Kasumi-1 (cell line): ENCODE results near the gene THBD.
A peak's percentile ranks its signal among the peaks of the same experiment; 100 is the strongest.

Experiments
- DNase-seq, 2 experiments: peaks; one replicate each; lab custom pipeline; 2025; lab: John Stamatoyannopoulos, UW

Gene THBD, protein sequence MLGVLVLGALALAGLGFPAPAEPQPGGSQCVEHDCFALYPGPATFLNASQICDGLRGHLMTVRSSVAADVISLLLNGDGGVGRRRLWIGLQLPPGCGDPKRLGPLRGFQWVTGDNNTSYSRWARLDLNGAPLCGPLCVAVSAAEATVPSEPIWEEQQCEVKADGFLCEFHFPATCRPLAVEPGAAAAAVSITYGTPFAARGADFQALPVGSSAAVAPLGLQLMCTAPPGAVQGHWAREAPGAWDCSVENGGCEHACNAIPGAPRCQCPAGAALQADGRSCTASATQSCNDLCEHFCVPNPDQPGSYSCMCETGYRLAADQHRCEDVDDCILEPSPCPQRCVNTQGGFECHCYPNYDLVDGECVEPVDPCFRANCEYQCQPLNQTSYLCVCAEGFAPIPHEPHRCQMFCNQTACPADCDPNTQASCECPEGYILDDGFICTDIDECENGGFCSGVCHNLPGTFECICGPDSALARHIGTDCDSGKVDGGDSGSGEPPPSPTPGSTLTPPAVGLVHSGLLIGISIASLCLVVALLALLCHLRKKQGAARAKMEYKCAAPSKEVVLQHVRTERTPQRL

DNA sequence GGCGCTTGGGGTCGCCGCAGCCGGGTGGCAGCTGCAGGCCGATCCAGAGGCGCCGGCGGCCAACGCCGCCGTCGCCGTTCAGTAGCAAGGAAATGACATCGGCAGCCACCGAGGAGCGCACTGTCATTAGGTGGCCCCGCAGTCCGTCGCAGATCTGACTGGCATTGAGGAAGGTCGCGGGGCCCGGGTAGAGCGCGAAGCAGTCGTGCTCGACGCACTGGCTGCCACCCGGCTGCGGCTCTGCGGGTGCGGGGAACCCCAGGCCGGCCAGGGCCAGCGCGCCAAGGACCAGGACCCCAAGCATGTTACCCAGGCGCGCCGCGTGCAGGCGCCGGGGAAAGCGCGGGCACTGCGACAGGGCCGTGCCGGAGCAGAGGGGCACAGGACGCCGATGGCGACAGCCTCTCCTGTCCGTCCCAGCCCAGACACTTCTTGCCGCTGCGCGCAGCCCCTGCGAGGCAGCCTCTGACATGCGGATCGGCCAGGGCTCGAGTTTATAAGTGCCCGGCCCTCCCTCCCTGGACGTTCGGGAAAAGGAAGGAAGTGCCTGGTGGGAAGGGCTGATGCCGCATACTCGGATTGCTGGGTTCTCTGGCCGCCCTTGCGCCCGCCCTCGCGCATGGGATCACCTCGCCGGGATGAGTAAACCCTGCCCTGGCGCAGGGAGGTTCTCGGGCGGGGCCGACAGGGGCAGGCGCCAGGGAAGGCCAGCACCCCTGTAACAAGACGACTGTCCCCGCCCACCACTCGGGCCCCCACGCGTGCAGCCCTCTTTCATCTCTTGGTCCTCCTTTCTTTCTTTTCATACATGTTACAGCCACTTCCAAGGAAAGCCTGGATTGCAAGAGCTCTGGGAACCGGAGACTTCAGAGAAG, at the start of gene THBD:
Gene THBD (minus strand): TSS at position 472 of the 875 bp plus-strand sequence. CDS start 168 bp downstream, at position 304.
- peak; percentile 19 to 34 for DNase-seq

DNA sequence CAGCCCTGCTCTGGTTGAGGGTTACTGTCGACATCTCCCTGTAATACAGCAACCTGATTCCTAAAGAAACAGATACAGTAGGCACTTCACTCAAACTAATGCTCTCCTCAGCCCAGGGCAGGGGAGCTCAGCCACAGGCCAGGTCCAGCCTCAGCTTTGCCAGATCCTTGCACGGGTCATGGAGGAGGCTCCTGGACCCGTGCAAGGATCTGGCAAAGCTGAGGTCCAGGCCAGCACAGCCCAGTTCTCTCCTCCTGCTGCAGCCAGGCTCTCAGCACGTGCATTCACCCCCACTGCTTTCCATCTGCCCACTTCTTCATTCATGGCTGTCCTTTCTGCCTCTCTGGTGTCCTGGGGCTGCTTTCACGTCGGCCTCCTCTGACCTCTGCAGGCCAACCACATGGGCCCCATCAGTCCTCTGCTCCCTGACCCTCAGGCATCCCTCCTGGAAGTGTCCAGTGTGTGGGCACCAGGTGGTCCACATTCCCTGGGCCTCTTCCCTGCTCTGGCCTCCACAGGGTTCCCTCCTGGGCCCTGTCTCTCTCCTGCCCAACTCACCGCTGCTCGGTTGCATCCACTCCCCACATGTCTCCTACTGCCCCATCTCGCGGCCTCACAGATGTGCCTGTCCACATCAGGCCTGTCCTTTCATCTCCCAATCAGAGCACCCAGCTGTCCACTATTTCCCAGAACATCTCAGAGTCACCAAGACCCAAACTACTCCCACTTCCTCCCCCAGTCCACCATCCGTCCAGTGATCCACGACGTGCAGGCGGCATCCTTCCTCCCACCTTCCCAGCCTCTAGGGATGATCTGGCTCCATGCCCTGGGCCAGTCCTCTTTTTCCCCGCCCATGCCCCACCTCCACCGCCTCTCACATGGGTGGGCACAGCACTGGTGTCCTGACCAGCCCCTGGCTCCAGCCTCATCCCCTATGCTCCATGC, 48.4 kb upstream of the THBD start:
- no peak for DNase-seq

- DNase-seq = no peak
These were observed 47.6 kb upstream of the THBD start for GRCh38 chr20:23096986-23097520.

DNA sequence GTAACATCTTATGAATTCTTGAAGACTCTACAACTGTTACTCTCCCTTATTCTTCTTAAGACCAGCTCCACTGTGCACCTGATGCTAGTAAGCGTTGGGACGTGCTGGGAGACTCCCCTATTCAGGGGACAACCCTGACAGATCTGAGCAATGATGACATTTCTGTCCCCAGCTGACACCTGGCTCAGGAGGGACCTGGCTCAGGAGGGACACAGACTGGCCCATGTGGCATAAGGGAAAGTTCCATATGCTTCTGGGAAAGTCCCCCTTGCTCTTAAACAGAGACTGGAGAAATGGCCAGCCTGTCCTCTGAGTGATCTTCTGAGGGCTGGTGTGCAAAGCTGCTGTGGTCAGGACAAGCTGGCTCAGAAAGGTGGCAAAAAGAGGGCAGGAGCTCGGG, 46.6 kb upstream of the THBD start:
- DNase-seq = no peak

GRCh38 chr20:23095499-23095898, 46.0 kb upstream of the THBD start:
- DNase-seq = no peak

DNA sequence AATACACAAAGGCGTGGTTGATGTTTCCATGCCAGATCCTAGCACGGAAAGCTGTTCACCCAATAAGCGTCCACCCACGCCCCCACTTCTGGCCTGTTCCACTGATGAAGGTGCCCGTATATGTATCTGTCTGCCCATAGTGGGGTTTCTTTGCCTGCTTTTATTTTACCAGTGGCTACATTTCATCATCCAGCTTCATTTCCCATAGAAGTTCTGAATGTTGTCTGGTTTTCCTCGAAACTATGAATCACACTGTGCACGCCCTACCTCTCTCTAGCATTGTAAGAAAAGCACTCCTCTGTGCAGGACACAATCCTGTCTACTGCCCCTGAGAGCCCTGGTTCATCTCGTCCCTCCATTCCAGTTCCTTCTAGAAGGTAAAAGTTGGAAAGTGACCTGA, 45.5 kb upstream of the THBD start:
- no peak for DNase-seq

GRCh38 chr20:23094213-23094896, 44.9 kb upstream of the THBD start:
- DNase-seq = no peak

GRCh38 chr20:23093613-23094012, 44.1 kb upstream of the THBD start:
- DNase-seq = no peak

DNA sequence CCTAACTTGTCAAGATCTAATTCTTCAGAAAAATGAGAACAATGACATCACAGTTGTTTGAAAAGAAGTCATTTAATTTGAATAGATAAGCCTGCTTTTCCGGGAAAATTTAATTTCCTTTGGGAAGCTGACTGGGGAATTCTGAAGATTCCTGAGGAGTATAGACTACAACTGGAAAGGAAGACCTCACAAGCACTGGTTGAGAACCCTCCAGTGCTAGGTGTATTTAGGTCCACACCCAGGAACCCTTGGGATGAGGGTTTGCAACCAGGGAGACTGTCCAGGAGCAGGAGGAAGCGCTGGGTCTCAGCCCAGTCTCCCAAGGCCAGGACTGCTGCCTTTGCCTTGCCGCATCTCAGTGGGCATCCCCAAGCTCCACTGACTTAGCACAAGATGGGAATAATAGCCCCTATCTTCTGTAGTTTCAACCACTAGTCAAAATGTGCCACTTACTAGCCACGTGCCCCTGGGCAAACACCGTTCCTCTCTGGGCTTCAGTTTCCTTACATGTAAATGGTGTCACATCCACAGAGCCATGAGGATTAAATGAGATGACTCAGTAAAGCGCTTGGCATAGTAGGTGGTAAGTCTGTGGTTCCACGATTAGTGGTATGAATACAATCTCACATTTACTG, 43.5 kb upstream of the THBD start:
- DNase-seq = no peak

GRCh38 chr20:23092384-23092756, 42.9 kb upstream of the THBD start:
- no peak for DNase-seq

GRCh38 chr20:23091721-23092383, 42.4 kb upstream of the THBD start:
- DNase-seq = no peak

DNA sequence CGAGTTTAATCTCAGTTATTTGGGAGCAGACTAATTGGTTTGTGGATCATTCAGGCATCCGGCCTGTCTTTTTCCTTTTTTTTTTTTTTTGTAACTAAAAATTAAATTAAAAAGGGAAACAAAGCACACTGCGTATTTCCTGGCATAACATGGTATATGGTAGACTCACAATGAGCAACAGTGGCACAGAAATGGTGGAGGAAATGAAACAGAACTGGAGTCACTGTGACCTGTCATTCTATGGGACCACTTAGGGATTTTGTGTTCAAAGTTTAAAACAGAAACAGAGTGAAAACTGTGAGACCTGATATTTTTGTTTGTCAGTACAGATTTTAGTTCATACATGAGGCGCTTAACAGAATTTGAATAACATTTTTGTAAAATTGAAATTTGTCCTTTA, 41.4 kb upstream of the THBD start:
- DNase-seq = no peak

DNA sequence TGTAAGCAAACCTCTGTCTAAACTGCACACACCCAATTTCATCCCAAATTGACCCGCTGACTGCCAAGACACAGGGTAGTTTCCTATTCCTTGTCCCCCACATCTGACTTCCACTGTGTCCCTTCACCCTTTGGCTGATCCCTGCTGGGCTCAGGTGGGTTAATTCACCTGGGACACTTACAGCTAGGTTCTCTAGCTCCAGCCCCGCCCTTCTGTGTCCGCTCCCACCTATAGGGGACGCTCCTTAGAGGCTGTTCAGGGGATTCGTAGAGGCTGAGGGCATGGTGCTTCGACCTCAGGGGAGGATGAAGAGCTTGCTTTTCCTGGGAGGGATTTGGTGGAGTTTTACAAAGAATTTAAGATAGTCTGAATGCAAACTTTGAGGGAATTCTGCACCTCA, 40.7 kb upstream of the THBD start:
- DNase-seq = no peak

- no peak for DNase-seq
These were observed 39.4 kb upstream of the THBD start for GRCh38 chr20:23088866-23089265.

- no peak for DNase-seq
These were observed 38.2 kb upstream of the THBD start for GRCh38 chr20:23087587-23088251.

DNA sequence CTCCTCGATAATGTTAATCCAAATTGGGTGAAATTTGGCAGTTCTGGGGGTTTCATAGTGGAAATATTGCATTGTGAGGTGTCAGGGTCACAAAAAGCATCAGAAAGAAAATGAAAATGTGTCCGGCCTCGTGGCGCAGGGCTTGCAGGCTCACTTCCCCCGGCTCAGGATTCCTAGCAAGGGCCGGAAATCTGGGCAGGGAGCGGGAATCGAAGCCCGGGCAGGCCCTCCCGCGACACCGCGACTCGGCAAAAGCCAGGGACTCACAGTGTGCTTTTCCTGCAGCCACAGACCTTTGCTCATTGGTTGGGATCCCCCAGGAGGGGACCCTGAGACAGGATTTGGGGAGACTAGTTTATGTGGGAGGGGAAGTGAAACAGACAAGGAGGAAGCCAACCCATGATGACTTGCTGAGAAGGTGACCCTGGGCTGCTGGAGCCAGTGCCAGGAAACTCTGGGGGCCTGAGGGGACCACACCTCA, 37.5 kb upstream of the THBD start:
- DNase-seq = no peak

DNA sequence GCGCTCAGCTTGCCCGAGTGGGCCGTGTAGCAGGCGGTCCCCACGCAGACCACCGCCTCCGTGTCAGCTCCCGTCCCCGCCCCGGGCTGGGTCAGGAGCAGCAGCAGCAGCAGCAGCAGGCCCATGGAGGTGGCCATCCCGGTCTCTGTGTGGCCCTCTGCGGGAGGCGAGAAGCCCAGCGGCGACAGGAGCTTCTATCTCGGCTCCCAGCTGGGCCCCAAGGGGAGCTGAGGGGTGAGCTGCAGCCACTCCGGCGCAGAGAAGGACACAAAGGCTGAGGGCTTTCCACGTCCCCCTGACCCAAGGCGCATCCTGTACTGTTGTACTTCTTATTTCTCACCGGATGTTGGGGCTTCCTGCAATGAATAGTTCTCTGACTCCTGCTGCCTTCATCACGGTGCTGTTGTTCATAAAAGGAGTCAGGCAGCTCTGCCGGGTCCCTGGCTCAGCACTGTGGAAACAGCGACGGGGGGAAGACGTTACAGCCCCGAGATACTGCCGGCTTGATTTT, 36.6 kb upstream of the THBD start, which contains the start of gene CD93:
Gene CD93 (minus strand): TSS at position 269 of the 511 bp plus-strand sequence. CDS start 132 bp downstream, at position 137.
- peak; percentile 86 to 90 for DNase-seq

GRCh38 chr20:23085436-23086055, 36.1 kb upstream of the THBD start:
- peak; percentile 70 to 84 for DNase-seq
